H1 (cell line): ENCODE measurements around the gene SYNRG. TPM values are rescaled to one million over a fixed set of nuclear protein-coding genes. Genes with fewer than 3 reads are reported as not detected.

Experiments used
- BRCA1 ChIP-seq: IDR thresholded peaks from 2 replicates; pipeline ENCODE4 v1.6.1; 2012; ENCODE audit warnings: low read depth, low read length, improper control_type of control experiment
- CHD1 ChIP-seq: IDR thresholded peaks from 2 replicates; pipeline ENCODE4 v1.6.1; 2012; ENCODE audit warnings: low read depth, low read length, improper control_type of control experiment
- PHF8 ChIP-seq: fragments of 200-600 bp; sonication (generic); conservative IDR thresholded peaks from 2 replicates; pipeline ENCODE4 v1.7.1; 2012; ENCODE audit warnings: low read depth, mild to moderate bottlenecking, inconsistent platforms, low read length, moderate library complexity
- POLR2AphosphoS5 ChIP-seq: IDR thresholded peaks from 2 replicates; pipeline ENCODE4 v1.6.1; 2011; ENCODE audit warnings: low read depth, low read length
- SIRT6 ChIP-seq: IDR thresholded peaks from one replicate; pipeline ENCODE4 v1.7.1; 2012; ENCODE audit warnings: low read length, inconsistent platforms
- polyA plus RNA-seq, 7 experiments: library from polyadenylated mRNA; depleted of rRNA in 3 of 7; stranded (reverse) in 5 of 7; unstranded in 2 of 7; fragments of >200 nt in 5 of 7; fragments of 200-250 nt in 2 of 7; gene quantifications; 1 replicate in 5 of 7; 2 replicates in 1 of 7; 4 replicates in 1 of 7; pipeline versions ENCODE4 v1.2.1 to v1.2.3, GENCODE V29; 2011 to 2013; ENCODE audit warnings: missing spikeins in 2 of 7, mixed read lengths in 2 of 7
- total RNA-seq: library from RNA; stranded (reverse); fragmentation: NEBNext Ultra II Directional; extraction: Animal tissue kit (Norgen Biotek cat#: 25700); gene quantifications from 2 replicates; pipeline ENCODE4 v1.2.1, GENCODE V29; 2021
- TF ChIP-seq, protein P1 (sequence below), 3 experiments: IDR thresholded peaks; 1 replicate in 2 of 3; 2 replicates in 1 of 3; pipeline versions ENCODE4 v1.5.1 to v1.6.1; 2011; ENCODE audit warnings: low read length in 3 of 3, mild to moderate bottlenecking in 3 of 3, inconsistent platforms in 2 of 3, low read depth in 1 of 3, moderate library complexity in 1 of 3; ENCODE audit not compliant: insufficient read depth in 1 of 3; ENCODE audit errors: control extremely low read depth in 1 of 3

The SYNRG gene
- total and polyA plus RNA-seq, 2 of the 8 experiments (the other 6 are each of a cell fraction or from before 2014, with no cell fraction given) = 7.7 to 31.7 TPM

DNA sequence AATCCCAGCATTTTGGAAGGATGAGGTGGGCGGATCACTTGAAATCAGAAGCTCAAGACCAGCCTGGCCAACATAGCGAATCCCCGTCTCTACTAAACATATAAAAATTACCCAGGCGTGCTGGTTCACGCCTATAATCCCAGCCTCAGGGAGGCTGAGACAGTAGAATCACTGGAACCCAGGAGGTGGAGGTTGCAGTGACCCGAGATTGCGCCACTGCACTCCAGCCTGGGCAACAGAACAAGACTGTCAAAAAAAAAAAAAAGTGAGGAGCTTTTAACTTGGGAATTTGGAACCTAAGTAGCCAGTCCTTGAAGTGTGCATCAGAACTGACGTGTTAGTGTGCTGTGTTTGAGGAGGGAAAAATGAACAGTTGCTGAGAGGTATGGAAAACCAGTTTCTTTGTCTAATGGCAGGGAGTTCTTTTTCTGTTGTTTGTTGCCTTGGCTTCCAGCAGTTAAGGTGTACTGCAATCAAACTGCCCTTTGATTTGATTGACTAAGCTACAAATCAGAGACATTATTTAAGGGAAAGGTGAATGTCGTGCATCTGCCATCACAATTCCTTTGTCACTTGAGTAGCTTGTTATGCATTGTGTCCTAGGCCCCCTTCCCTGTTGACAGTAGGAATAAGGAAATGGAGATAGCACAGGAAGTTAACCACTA, 128.1 kb downstream of the SYNRG start (continued):
- TF ChIP-seq, protein P1, sequence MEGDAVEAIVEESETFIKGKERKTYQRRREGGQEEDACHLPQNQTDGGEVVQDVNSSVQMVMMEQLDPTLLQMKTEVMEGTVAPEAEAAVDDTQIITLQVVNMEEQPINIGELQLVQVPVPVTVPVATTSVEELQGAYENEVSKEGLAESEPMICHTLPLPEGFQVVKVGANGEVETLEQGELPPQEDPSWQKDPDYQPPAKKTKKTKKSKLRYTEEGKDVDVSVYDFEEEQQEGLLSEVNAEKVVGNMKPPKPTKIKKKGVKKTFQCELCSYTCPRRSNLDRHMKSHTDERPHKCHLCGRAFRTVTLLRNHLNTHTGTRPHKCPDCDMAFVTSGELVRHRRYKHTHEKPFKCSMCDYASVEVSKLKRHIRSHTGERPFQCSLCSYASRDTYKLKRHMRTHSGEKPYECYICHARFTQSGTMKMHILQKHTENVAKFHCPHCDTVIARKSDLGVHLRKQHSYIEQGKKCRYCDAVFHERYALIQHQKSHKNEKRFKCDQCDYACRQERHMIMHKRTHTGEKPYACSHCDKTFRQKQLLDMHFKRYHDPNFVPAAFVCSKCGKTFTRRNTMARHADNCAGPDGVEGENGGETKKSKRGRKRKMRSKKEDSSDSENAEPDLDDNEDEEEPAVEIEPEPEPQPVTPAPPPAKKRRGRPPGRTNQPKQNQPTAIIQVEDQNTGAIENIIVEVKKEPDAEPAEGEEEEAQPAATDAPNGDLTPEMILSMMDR (IDR thresholded peaks at IDR 0.05; ENCODE audit: control extremely low read depth in 1 of 3, insufficient read depth in 1 of 3, low read depth in 1 of 3, low read length in 3 of 3) = no peak
- TF ChIP-seq PHF8 = no peak
- no peak for TF ChIP-seq CHD1
- TF ChIP-seq BRCA1 = no peak
- no peak for TF ChIP-seq SIRT6
- TF ChIP-seq POLR2AphosphoS5 = no peak
- TF ChIP-seq, all 59 proteins: peak for 0
